Activated CD8-positive, alpha-beta memory T cell treated with anti-CD3 and anti-CD28 coated beads for 48 hours (primary cell): ENCODE data around the gene DNAJA2.
"Not testable (repeated sequence)": the region's sequence is repeated elsewhere in the genome, so short reads cannot be mapped to it uniquely, and the experiment has no call there.

Experiments used
- DNase-seq, 3 experiments: peaks; one replicate each; pipeline ENCODE4 v3.0.0-alpha.2; 2020; ENCODE audit warnings: low read depth in 2 of 3, low spot score in 2 of 3

DNAJA2 gene

GRCh38 chr16:46973207-46973995 lies at the start of gene DNAJA2:
Gene DNAJA2 (minus strand): TSS chr16:46973674. CDS start chr16:46973572, 102 bp downstream.
- DNase-seq, result peak; percentile 77 to 86 (median 82)

GRCh38 chr16:47019568-47019967 lies 46.1 kb upstream of the DNAJA2 start:
- no peak for DNase-seq

GRCh38 chr16:47018223-47018891 lies 44.9 kb upstream of the DNAJA2 start:
- peak in 1 of 3 experiments; percentile 25 for DNase-seq

- DNase-seq, result no peak
Observed at GRCh38 chr16:47017636-47018035, 44.2 kb upstream of the DNAJA2 start.

GRCh38 chr16:47016700-47017133 lies 43.2 kb upstream of the DNAJA2 start:
- no peak for DNase-seq

DNA sequence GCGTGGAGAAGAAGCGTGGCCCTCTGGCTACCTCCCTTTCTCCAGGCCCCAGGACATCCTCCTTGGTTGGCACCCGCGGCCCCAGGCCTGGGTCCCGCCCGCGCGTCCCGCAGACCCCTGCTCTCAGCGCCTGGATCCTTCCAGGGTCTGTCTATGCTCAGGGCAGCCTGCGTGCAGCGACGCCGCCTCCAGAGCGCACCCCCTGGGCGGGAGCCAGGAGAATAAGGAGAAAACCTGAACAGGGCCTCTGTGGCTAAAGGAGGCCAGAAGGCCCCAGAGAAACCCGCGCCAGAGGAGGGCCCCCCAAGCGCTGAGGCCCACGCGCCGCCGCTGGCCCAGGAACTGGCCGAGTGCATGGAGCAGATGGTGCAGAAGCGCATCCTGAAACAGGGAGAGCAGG lies 40.4 kb upstream of the DNAJA2 start:
- no peak for DNase-seq

GRCh38 chr16:47013172-47013571 lies 39.7 kb upstream of the DNAJA2 start:
- no peak for DNase-seq

DNA sequence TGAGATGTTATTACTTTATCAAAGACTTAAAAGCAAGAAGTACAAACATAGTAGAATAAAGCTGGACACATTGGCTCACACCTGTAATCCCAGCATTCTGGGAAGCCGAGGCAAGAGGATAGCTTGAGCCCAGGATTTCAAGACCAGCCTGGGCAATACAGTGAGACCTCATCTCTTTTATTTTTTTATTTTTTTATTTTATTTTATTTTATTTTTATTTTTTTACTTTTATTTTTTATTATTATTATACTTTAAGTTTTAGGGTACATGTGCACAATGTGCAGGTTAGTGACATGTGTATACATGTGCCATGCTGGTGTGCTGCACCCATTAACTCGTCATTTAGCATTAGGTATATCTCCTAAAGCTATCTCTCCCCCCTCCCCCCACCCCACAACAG lies 37.3 kb upstream of the DNAJA2 start:
- DNase-seq, result not testable (repeated sequence)

GRCh38 chr16:47008612-47009011 lies 35.1 kb upstream of the DNAJA2 start:
- no peak for DNase-seq

DNA sequence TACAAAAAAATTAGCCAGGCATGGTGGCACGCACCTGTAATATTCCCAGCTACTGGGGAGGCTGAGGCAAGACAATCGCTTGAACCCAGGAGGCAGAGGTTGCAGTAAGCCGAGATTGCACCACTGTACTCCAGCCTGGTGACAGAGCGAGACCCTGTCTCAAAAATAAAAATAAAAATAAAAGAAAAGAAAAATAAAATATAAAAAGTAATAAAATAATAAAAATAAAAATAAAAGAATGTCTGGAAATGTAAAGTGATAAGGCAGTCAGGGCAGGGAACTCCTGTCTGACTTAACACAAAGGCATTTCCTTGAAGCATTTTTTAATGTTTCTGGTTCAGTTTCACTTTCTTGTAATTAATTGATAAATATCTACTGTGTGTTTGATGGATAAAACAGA lies 34.7 kb upstream of the DNAJA2 start:
- DNase-seq, result no peak

DNA sequence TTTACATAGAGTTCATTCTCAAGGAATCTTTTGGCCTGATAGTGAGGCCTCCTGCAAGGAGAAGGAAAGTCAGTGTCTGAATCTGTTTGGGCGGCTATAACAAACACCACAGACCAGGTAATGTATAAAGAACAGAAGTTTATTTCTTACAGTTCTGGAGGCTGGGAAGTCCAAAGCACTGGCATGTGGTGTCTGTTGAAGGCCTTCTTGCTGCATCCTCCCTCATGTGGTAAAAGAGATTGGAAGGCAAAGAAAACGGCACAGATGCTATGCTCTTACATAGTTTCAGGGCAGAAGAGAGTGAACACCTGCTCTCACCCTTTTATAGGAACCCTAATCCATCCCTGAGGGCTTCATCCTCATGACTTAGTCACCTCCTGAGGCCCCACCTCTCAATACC lies 31.2 kb upstream of the DNAJA2 start:
- DNase-seq, result no peak

DNA sequence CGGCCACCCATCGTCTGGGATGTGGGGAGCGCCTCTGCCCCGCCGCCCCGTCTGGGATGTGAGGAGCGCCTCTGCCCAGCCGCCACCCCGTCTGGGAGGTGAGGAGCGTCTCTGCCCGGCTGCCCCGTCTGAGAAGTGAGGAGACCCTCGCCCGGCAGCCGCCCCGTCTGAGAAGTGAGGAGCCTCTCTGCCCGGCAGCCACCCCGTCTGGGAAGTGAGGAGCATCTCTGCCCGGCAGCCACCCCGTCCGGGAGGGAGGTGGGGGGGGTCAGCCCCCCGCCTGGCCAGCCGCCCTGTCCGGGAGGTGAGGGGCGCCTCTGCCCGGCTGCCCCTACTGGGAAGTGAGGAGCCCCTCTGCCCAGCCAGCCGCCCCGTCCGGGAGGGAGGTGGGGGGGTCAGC lies 26.6 kb upstream of the DNAJA2 start:
- DNase-seq, result not testable (repeated sequence)

DNA sequence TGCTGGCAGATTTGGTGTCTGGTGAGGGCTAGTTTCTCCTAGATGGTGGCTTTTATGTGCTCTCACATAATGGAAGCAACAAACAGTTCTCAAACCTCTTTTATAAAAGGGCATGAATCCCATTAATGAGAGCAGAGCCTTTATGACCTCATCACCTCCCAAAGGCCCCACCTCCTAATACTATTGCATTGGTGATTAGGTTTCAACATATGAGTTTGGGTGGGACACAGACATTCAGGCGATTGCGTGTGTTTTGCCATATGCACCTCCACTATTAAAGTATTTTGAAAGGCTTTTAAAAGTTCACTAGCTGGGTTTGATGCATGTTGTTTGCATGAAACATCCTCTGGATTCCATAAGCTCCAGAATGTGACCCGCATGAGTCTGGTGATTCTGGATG lies 24.4 kb upstream of the DNAJA2 start:
- DNase-seq, result no peak

- no peak for DNase-seq
Observed at GRCh38 chr16:46996952-46997458, 23.5 kb upstream of the DNAJA2 start.

GRCh38 chr16:46996391-46996790 lies 22.9 kb upstream of the DNAJA2 start:
- DNase-seq, result peak in 1 of 3 experiments; percentile 19

- DNase-seq, result no peak
Observed at GRCh38 chr16:46991729-46992704, 18.5 kb upstream of the DNAJA2 start.

DNA sequence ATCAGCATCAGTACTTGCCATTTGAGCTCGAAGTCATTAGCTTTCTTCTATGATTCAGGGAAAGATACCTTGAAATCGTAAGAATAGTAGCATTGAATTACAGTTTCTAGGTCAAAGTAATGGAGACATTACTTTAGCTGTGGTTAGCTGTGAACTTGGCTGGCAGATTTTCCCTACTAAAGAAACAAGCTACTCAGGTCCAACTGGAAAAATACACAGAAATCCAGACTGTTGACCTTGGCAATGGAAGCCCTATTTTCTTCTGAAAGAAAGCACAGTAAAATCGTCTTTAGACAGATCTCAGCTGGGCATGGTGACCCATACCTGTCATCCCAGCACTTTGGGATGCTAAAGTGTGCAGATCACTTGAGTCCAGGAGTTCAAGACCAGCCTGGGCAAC lies 13.4 kb upstream of the DNAJA2 start:
- no peak for DNase-seq

DNA sequence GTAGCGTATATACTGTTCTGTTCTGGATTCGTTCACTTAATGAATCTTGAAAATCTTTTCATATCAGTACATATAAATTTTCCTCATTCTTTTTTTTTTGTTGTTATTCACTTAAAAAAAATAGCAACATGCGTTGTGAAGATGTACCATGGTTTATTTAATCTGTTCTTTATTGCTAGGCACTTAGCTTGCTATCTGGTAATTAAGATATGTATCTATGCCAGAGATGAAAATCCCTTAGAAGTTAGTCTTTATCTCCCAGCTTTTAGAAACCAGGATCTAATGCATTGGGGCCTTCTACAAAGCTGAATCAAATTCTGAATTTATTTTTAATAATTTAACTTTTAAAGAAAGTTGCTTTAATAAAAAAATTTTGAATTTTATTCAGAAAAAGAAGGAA lies 13.0 kb upstream of the DNAJA2 start:
- no peak for DNase-seq

- DNase-seq, result no peak
Observed at GRCh38 chr16:46982335-46982734, 8.9 kb upstream of the DNAJA2 start.

DNA sequence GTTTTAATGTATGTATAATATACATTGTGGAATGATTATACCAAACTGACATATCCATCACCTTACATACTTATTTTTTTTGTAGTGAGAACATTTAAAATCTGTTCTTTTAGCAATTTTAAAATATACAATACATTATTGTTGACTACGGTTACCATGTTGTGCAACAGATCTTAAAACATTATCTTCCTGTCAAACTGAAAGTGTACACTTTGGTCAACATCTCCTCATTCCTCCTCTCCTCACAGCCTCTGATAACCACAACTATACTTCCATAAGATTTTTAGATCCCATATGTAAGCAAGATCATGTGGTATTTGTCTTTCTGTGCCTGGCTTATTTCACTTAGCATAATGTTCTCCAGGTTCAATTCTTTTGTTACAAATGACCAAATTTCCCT lies 7.5 kb upstream of the DNAJA2 start:
- no peak for DNase-seq

DNA sequence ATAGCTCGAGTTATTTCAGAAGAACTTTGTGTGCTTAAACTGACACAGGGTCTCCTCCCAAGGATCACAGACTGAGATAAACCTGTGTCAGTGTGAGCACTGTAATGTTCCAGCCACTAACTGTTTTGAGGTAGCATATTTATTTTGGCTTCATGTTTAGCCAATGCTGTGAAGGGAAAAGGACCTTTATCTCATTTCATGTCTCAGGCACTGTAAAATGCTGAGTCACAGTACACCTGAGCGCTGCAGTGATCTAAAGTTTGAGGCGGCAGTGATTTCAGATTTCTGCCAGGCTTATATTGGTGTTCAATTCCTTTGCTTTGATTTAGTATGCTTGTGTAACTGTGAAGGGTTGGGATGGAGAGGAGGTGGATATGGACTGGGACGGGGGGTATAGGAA lies 3.1 kb upstream of the DNAJA2 start:
- DNase-seq, result no peak
